H1 (cell line): Measurements from ENCODE around the gene FCN2. TPM values are rescaled to one million over a fixed set of nuclear protein-coding genes. Genes with fewer than 3 reads are reported as not detected.

Experiments
- CTCF ChIA-PET: fragments of 300-600 bp; sonication (Branson Sonifier 250); formaldehyde crosslinking; loops from one replicate; lab custom pipeline; 2021; ENCODE audit not compliant: partially characterized antibody; lab: Charles Lee
- POLR2A ChIA-PET: fragments of 300-600 bp; sonication (Branson Sonifier 250); formaldehyde crosslinking; loops from one replicate; lab custom pipeline; 2021; ENCODE audit warnings: inconsistent platforms; ENCODE audit not compliant: partially characterized antibody; lab: Charles Lee
- DNase-seq, 2 experiments: peaks; one replicate each; pipeline versions ENCODE4 v3.0.0 to v3.0.0-alpha.2; 2010 to 2022; ENCODE audit warnings: low spot score in 2 of 2, low read depth in 1 of 2, mixed read lengths in 1 of 2
- FAIRE-seq: peaks from 2 replicates; lab custom pipeline; 2011; peaks lifted over from hg19 to GRCh38; lab: Jason Lieb, UNC
- H2AFZ ChIP-seq: 2 replicates; pipeline ENCODE4 v1.8.1; 2012; ENCODE audit warnings: low read length, inconsistent platforms
- H2AK5ac ChIP-seq: 2 replicates; pipeline ENCODE4 v1.6.1; 2013; ENCODE audit warnings: low read depth, low read length
- H2BK120ac ChIP-seq: replicated peaks from 2 replicates; pipeline ENCODE3; 2013; ENCODE audit warnings: low read depth, low read length, inconsistent platforms
- H2BK12ac ChIP-seq: 2 replicates; pipeline ENCODE4 v1.6.1; 2013; ENCODE audit warnings: low read depth, low read length
- H2BK15ac ChIP-seq: 2 replicates; pipeline ENCODE4 v1.6.1; 2013; ENCODE audit warnings: low read length
- H2BK20ac ChIP-seq: 2 replicates; pipeline ENCODE4 v1.6.1; 2013; ENCODE audit warnings: low read length
- H2BK5ac ChIP-seq: 2 replicates; pipeline ENCODE4 v1.6.1; 2013; ENCODE audit warnings: low read depth, low read length
- H3K14ac ChIP-seq: 2 replicates; pipeline ENCODE4 v1.6.1; 2013; ENCODE audit warnings: inconsistent platforms; ENCODE audit not compliant: insufficient read length
- H3K18ac ChIP-seq: 2 replicates; pipeline ENCODE4 v1.6.1; 2013; ENCODE audit warnings: low read length; ENCODE audit errors: extremely low read depth
- H3K23ac ChIP-seq: 2 replicates; pipeline ENCODE4 v1.6.1; 2013; ENCODE audit warnings: inconsistent platforms; ENCODE audit not compliant: insufficient read length
- H3K23me2 ChIP-seq: 2 replicates; pipeline ENCODE4 v1.6.1; 2013; ENCODE audit warnings: low read depth, low read length
- H3K27ac ChIP-seq: 2 replicates; pipeline ENCODE4 v1.6.1; 2011; ENCODE audit warnings: low read depth, low read length, inconsistent platforms
- H3K27me3 ChIP-seq, 4 experiments: replicated peaks in 1 of 4; 1 replicate in 1 of 4; 2 replicates in 3 of 4; pipeline versions ENCODE4 v1.6.1 to v1.8.1; 2011 to 2013; ENCODE audit warnings: low read length in 3 of 4, mild to moderate bottlenecking in 3 of 4, inconsistent platforms in 2 of 4, mixed read lengths in 2 of 4, moderate library complexity in 1 of 4; ENCODE audit not compliant: control insufficient read depth in 3 of 4, insufficient read depth in 3 of 4; ENCODE audit errors: extremely low read depth in 1 of 4
- H3K36me3 ChIP-seq, 4 experiments: 2 replicates each; pipeline versions ENCODE4 v1.6.1 to v1.8.1; 2011 to 2013; ENCODE audit warnings: mild to moderate bottlenecking in 4 of 4, low read length in 3 of 4, moderate library complexity in 2 of 4, control low read depth in 1 of 4, inconsistent platforms in 1 of 4; ENCODE audit not compliant: insufficient read depth in 4 of 4, control insufficient read depth in 2 of 4
- H3K4ac ChIP-seq: replicated peaks from 2 replicates; pipeline ENCODE3; 2013; ENCODE audit warnings: low read length, low read depth, mixed read lengths, inconsistent platforms; ENCODE audit not compliant: insufficient read length
- H3K4me1 ChIP-seq, 4 experiments: replicated peaks in 1 of 4; 1 replicate in 1 of 4; 2 replicates in 3 of 4; pipeline versions ENCODE4 v1.6.1 to v1.8.1; 2011 to 2013; ENCODE audit warnings: low read length in 3 of 4, inconsistent platforms in 2 of 4, mixed read lengths in 1 of 4; ENCODE audit not compliant: insufficient read depth in 4 of 4, control insufficient read depth in 3 of 4
- H3K4me2 ChIP-seq, 2 experiments: 2 replicates each; pipeline versions ENCODE4 v1.6.1 to v1.8.1; 2011 to 2013; ENCODE audit warnings: low read depth in 2 of 2, low read length in 2 of 2, control low read depth in 1 of 2, inconsistent platforms in 1 of 2, mild to moderate bottlenecking in 1 of 2; ENCODE audit not compliant: insufficient read depth in 1 of 2
- H3K4me3 ChIP-seq, 4 experiments: fragments of 200-600, 300-600 bp in 1 of 4; sonication (generic), shearing (Covaris generic), sonication (Bioruptor Twin) in 1 of 4; 2 replicates each; pipeline versions ENCODE4 v1.5.1 to v1.8.1; 2011 to 2016; ENCODE audit warnings: low read length in 4 of 4, low read depth in 3 of 4, control low read depth in 2 of 4, inconsistent platforms in 2 of 4, mild to moderate bottlenecking in 2 of 4, mixed read lengths in 1 of 4, moderate library complexity in 1 of 4; ENCODE audit not compliant: insufficient read depth in 2 of 4; ENCODE audit errors: extremely low read depth in 1 of 4
- H3K56ac ChIP-seq: replicated peaks from 2 replicates; pipeline ENCODE3; 2013; ENCODE audit warnings: low read depth, mild to moderate bottlenecking, mixed read lengths, low read length, inconsistent platforms; ENCODE audit not compliant: insufficient read length
- H3K79me1 ChIP-seq: 2 replicates; pipeline ENCODE4 v1.6.1; 2013; ENCODE audit warnings: low read depth, low read length, control low read depth
- H3K79me2 ChIP-seq, 2 experiments: 2 replicates each; pipeline versions ENCODE4 v1.6.1 to v1.8.1; 2012 to 2013; ENCODE audit warnings: low read length in 2 of 2, mild to moderate bottlenecking in 2 of 2, inconsistent platforms in 1 of 2; ENCODE audit not compliant: insufficient read depth in 2 of 2, control insufficient read depth in 1 of 2
- H3K9ac ChIP-seq, 4 experiments: replicated peaks in 1 of 4; 1 replicate in 1 of 4; 2 replicates in 3 of 4; pipeline versions ENCODE4 v1.6.1 to v1.8.1; 2011 to 2013; ENCODE audit warnings: low read depth in 3 of 4, low read length in 3 of 4, control low read depth in 2 of 4, mild to moderate bottlenecking in 2 of 4, moderate library complexity in 2 of 4, inconsistent platforms in 1 of 4; ENCODE audit errors: extremely low read depth in 1 of 4
- H3K9me3 ChIP-seq, 2 experiments: 2 replicates each; pipeline versions ENCODE4 v1.6.1 to v1.8.1; 2012 to 2013; ENCODE audit warnings: mild to moderate bottlenecking in 2 of 2, moderate library complexity in 2 of 2, control low read depth in 1 of 2, inconsistent platforms in 1 of 2, low read depth in 1 of 2, low read length in 1 of 2, mixed read lengths in 1 of 2; ENCODE audit not compliant: insufficient read depth in 2 of 2
- H4K20me1 ChIP-seq, 2 experiments: replicated peaks in 1 of 2; 2 replicates each; pipeline versions ENCODE3 to v1.8.1; 2011 to 2013; ENCODE audit warnings: inconsistent platforms in 2 of 2, low read length in 2 of 2, mild to moderate bottlenecking in 1 of 2; ENCODE audit not compliant: insufficient read depth in 2 of 2, control insufficient read depth in 1 of 2
- H4K5ac ChIP-seq: 2 replicates; pipeline ENCODE4 v1.6.1; 2013; ENCODE audit warnings: low read length, low read depth, mixed read lengths, inconsistent platforms; ENCODE audit not compliant: insufficient read length
- H4K8ac ChIP-seq: 2 replicates; pipeline ENCODE4 v1.8.0; 2013; ENCODE audit warnings: mild to moderate bottlenecking, moderate library complexity, low read length, inconsistent platforms; ENCODE audit not compliant: insufficient read depth; ENCODE audit errors: extremely low read depth
- H4K91ac ChIP-seq: replicated peaks from 2 replicates; pipeline ENCODE3; 2013; ENCODE audit warnings: low read length, mixed read lengths, inconsistent platforms; ENCODE audit not compliant: insufficient read length
- ASH2L ChIP-seq: fragments of 200-600, 300-600 bp; sonication (generic); IDR thresholded peaks from one replicate; pipeline ENCODE4 v1.7.1; 2017; ENCODE audit warnings: low read length
- CEBPB ChIP-seq: IDR thresholded peaks from 2 replicates; pipeline ENCODE4 v1.6.1; 2012; ENCODE audit warnings: low read depth, low read length
- CHD2 ChIP-seq: IDR thresholded peaks from 2 replicates; pipeline ENCODE4 v1.6.1; 2012; ENCODE audit warnings: low read length, improper control_type of control experiment
- EP300 ChIP-seq, 2 experiments: IDR thresholded peaks; 1 replicate in 1 of 2; 2 replicates in 1 of 2; pipeline ENCODE4 v1.6.1; 2011 to 2012; ENCODE audit warnings: low read depth in 2 of 2, low read length in 2 of 2, mild to moderate bottlenecking in 2 of 2, borderline replicate concordance in 1 of 2, inconsistent platforms in 1 of 2, moderate library complexity in 1 of 2
- GTF2F1 ChIP-seq: IDR thresholded peaks from 2 replicates; pipeline ENCODE4 v1.6.1; 2012; ENCODE audit warnings: low read depth, low read length, improper control_type of control experiment, borderline replicate concordance
- HDAC6 ChIP-seq: IDR thresholded peaks from one replicate; pipeline ENCODE4 v1.7.1; 2012; ENCODE audit warnings: low read depth, mild to moderate bottlenecking, inconsistent platforms, low read length, moderate library complexity
- JUND ChIP-seq: IDR thresholded peaks from 2 replicates; pipeline ENCODE4 v1.6.1; 2011; ENCODE audit warnings: mild to moderate bottlenecking, improper control_type of control experiment, low read length
- KDM1A ChIP-seq: fragments of 200-600, 300-600 bp; sonication (generic); IDR thresholded peaks from 2 replicates; pipeline ENCODE4 v1.7.1; 2016; ENCODE audit warnings: mild to moderate bottlenecking, low read length, borderline replicate concordance
- NANOG ChIP-seq: IDR thresholded peaks from 2 replicates; pipeline ENCODE4 v1.6.1; 2011; ENCODE audit warnings: low read length, low read depth, mild to moderate bottlenecking, inconsistent platforms; ENCODE audit not compliant: insufficient read depth, poor library complexity, severe bottlenecking
- POLR2A ChIP-seq, 2 experiments: IDR thresholded peaks; 1 replicate in 1 of 2; 2 replicates in 1 of 2; pipeline ENCODE4 v1.6.1; 2011; ENCODE audit warnings: low read depth in 2 of 2, low read length in 2 of 2, mild to moderate bottlenecking in 2 of 2; ENCODE audit errors: control extremely low read depth in 1 of 2
- POLR2AphosphoS5 ChIP-seq: IDR thresholded peaks from 2 replicates; pipeline ENCODE4 v1.6.1; 2011; ENCODE audit warnings: low read depth, low read length
- RAD21 ChIP-seq, 2 experiments: IDR thresholded peaks in 1 of 2; conservative IDR thresholded peaks in 1 of 2; 2 replicates each; pipeline ENCODE4 v1.6.1; 2011; ENCODE audit warnings: low read depth in 2 of 2, low read length in 2 of 2, improper control_type of control experiment in 1 of 2, inconsistent platforms in 1 of 2, mild to moderate bottlenecking in 1 of 2, moderate library complexity in 1 of 2
- RFX5 ChIP-seq: IDR thresholded peaks from 2 replicates; pipeline ENCODE4 v1.6.1; 2011; ENCODE audit warnings: low read depth, low read length, improper control_type of control experiment, borderline replicate concordance
- YY1 ChIP-seq: IDR thresholded peaks from 2 replicates; pipeline ENCODE4 v1.6.1; 2011; ENCODE audit warnings: low read depth, mild to moderate bottlenecking, low read length
- WGBS, 2 experiments: shearing (Covaris generic) in 1 of 2; methylation state at CpG; one replicate each; pipeline versions ENCODE4 v1.1.6 to v1.1.7; 2013 to 2015; ENCODE audit warnings: low lambda C conversion rate in 2 of 2, mixed read lengths in 2 of 2, inconsistent platforms in 1 of 2, low coverage in 1 of 2, missing lambda C conversion rate in 1 of 2; ENCODE audit not compliant: insufficient replicate concordance in 2 of 2, insufficient coverage in 1 of 2, insufficient read length in 1 of 2; ENCODE audit errors: extremely low coverage in 1 of 2, missing lambda C conversion rate in 1 of 2; 5-methylcytosine and 5-hydroxymethylcytosine counted together
- polyA plus RNA-seq, 7 experiments: library from polyadenylated mRNA; depleted of rRNA in 3 of 7; stranded (reverse) in 5 of 7; unstranded in 2 of 7; fragments of >200 nt in 5 of 7; fragments of 200-250 nt in 2 of 7; gene quantifications; 1 replicate in 5 of 7; 2 replicates in 1 of 7; 4 replicates in 1 of 7; pipeline versions ENCODE4 v1.2.1 to v1.2.3, GENCODE V29; 2011 to 2013; ENCODE audit warnings: missing spikeins in 2 of 7, mixed read lengths in 2 of 7
- total RNA-seq: library from RNA; stranded (reverse); fragmentation: NEBNext Ultra II Directional; extraction: Animal tissue kit (Norgen Biotek cat#: 25700); gene quantifications from 2 replicates; pipeline ENCODE4 v1.2.1, GENCODE V29; 2021

The FCN2 gene
- total and polyA plus RNA-seq, 2 of the 8 experiments (the other 6 are each of a cell fraction or from before 2014, with no cell fraction given), result not detected

DNA sequence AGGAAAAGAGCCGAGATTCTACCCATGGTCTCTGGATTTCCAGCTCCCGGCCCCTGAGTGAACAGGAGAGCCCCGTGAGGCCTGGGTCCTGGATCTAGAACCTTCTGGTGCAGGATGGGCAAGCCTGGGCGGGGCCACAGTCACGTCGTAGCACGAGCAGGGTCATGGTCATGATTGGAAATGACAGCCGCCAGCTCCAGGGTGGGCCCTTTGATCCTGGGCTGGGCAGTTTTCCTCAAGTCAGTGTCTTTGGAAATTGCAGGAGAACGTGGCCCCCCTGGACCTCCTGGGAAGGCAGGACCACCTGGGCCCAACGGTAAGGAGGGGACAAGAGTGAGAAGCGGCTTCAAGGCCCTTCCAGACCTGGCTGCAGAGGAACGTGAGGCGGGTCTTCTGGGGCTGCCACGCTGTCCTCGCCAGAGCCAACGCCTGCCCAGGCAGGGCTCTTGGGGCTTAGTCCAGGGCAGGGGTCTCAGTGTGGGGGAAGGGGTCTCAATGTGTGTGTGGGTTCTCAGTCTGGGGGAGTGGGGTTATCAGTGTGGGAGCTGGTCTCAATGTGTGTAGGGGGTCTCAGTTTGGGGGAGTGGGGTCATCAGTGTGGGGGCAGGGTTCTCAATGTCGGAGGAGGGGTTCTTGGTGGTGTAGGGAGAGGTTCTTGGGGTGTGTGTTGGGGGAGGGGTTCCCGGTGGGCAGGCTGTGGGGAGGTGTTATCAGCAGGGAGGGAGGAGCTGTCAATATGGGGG lies 2.6 kb downstream of the FCN2 start:
- H4K20me1 ChIP-seq, result no peaks in the 10 kb centered on the region
- H4K91ac ChIP-seq, result no peak overlapping the region
- H3K9me3 ChIP-seq, result no peaks in the 10 kb centered on the region
- H2BK20ac ChIP-seq, result no peak overlapping the region
- H2BK120ac ChIP-seq, result no peak overlapping the region
- WGBS, 2 experiments, result 87% methylated on average over 18 of the region's 18 CpGs; no CpG with 5 or more reads in 1 of the 2 experiments
- DNase-seq, result no peak
- H3K14ac ChIP-seq, result no peak overlapping the region
- H3K36me3 ChIP-seq, result no peaks in the 10 kb centered on the region
- no peaks in the 10 kb centered on the region for H3K27me3 ChIP-seq
- no peak overlapping the region for H3K4ac ChIP-seq
- no peak overlapping the region for H2BK5ac ChIP-seq
- H3K79me1 ChIP-seq, result no peaks in the 10 kb centered on the region
- no peaks in the 10 kb centered on the region for H3K4me1 ChIP-seq
- POLR2A ChIA-PET, result no interaction called here
- H3K4me2 ChIP-seq, result no peak overlapping the region
- no peak overlapping the region for H2AK5ac ChIP-seq
- no peak overlapping the region for H3K23ac ChIP-seq
- no peak overlapping the region for H3K27ac ChIP-seq
- no peaks in the 10 kb centered on the region; the same call in 1 of the 2 replicates for H3K23me2 ChIP-seq
- no peak overlapping the region for H2BK15ac ChIP-seq
- no peak overlapping the region for H2AFZ ChIP-seq
- no peak overlapping the region for H3K4me3 ChIP-seq
- H3K56ac ChIP-seq, result no peak overlapping the region
- no peak overlapping the region for H3K18ac ChIP-seq
- no peak overlapping the region for H2BK12ac ChIP-seq
- H4K8ac ChIP-seq, result no peak overlapping the region
- no peak for FAIRE-seq
- no peak overlapping the region for H4K5ac ChIP-seq
- H3K9ac ChIP-seq, result no peak overlapping the region
- CTCF ChIA-PET, result no interaction called here
- H3K79me2 ChIP-seq, result no peaks in the 10 kb centered on the region
- no peak for TF ChIP-seq KDM1A
- TF ChIP-seq JUND, result no peak
- no peak for TF ChIP-seq POLR2A (IDR thresholded peaks at IDR 0.05; ENCODE audit: control extremely low read depth in 1 of 2, low read depth in 2 of 2, low read length in 2 of 2)
- TF ChIP-seq GTF2F1, result no peak
- no peak for TF ChIP-seq EP300 (IDR thresholded peaks at IDR 0.05; ENCODE audit: borderline replicate concordance in 1 of 2, low read depth in 2 of 2, low read length in 2 of 2)
- no peak for TF ChIP-seq ASH2L
- no peak for TF ChIP-seq CEBPB
- no peak for TF ChIP-seq HDAC6
- no peak for TF ChIP-seq RAD21 (IDR thresholded peaks at IDR 0.05 in 1 of 2, conservative IDR thresholded peaks at IDR 0.05 in 1 of 2; ENCODE audit: low read depth in 2 of 2, low read length in 2 of 2)
- TF ChIP-seq POLR2AphosphoS5, result no peak
- TF ChIP-seq RFX5, result no peak
- no peak for TF ChIP-seq YY1
- no peak for TF ChIP-seq NANOG
- no peak for TF ChIP-seq CHD2
